AG04449 (cell line): ENCODE results near the gene C10orf105.
A peak's percentile ranks its signal among the peaks of the same experiment; 100 is the strongest.

Experiments
- CTCF ChIA-PET: fragments of 350-600 bp; formaldehyde crosslinking; extraction: SDS; loops from one replicate; lab custom pipeline; 2021; ENCODE audit warnings: antibody characterized with exemption; lab: Yijun Ruan, JAX
- POLR2A ChIA-PET: fragments of 400-600, 350-600 bp; formaldehyde crosslinking; extraction: SDS; loops from one replicate; lab custom pipeline; 2020; ENCODE audit warnings: antibody characterized with exemption, inconsistent platforms; lab: Yijun Ruan, JAX
- DNase-seq: peaks from one replicate; pipeline ENCODE4 v3.0.0-alpha.2; 2010; ENCODE audit warnings: low read depth, low spot score
- H3K4me3 ChIP-seq: 2 replicates; pipeline ENCODE4 v1.5.1; 2011; ENCODE audit warnings: low read depth, mild to moderate bottlenecking, control low read depth, low read length
- CTCF ChIP-seq: IDR thresholded peaks from one replicate; pipeline ENCODE4 v1.5.1; 2011; ENCODE audit warnings: mild to moderate bottlenecking, moderate library complexity, low read length, control low read depth, inconsistent platforms; ENCODE audit not compliant: insufficient read depth; ENCODE audit errors: missing control alignments

The C10orf105 gene

GRCh38 chr10:71741029-71741428, 21.5 kb upstream of the C10orf105 start:
- CTCF ChIA-PET: interaction anchor here (0.8 to 2.0 kb wide), 2 partner anchors 8 to 37 kb away, joined by 3 to 5 read pairs; no protein-coding TSS in a partner anchor
- no peak overlapping the region for H3K4me3 ChIP-seq
- POLR2A ChIA-PET: no interaction called here
- no peak for DNase-seq
- TF ChIP-seq CTCF: no peak

- ChIA-PET POLR2A (no interaction called here), CTCF (interaction anchor here (1.2 kb wide), 1 partner anchor 33 kb away, joined by 3 read pairs; the partner anchor contains the start of gene VSIR)
- DNase-seq: peak; percentile 16
- no peak overlapping the region for H3K4me3 ChIP-seq
- no peak for TF ChIP-seq CTCF
Observed at GRCh38 chr10:71740069-71740653, 20.6 kb upstream of the C10orf105 start.

GRCh38 chr10:71739358-71739900, 19.9 kb upstream of the C10orf105 start:
- no peak overlapping the region for H3K4me3 ChIP-seq
- POLR2A ChIA-PET: no interaction called here
- TF ChIP-seq CTCF: no peak
- CTCF ChIA-PET: interaction anchor here (1.2 kb wide), 1 partner anchor 34 kb away, joined by 3 read pairs; the partner anchor contains the start of gene VSIR
- DNase-seq: no peak

GRCh38 chr10:71737834-71738197, 18.2 kb upstream of the C10orf105 start:
- POLR2A ChIA-PET: no interaction called here
- CTCF ChIA-PET: interaction anchor here (2.3 kb wide), 1 partner anchor 12 kb away, joined by 7 read pairs; no protein-coding TSS in a partner anchor
- DNase-seq: no peak
- H3K4me3 ChIP-seq: no peak overlapping the region
- no peak for TF ChIP-seq CTCF

GRCh38 chr10:71737001-71737833, 17.6 kb upstream of the C10orf105 start:
- ChIA-PET CTCF (interaction anchor here (0.8 to 2.3 kb wide), 2 partner anchors 12 to 18 kb away, joined by 3 to 7 read pairs; partner anchors contain the start of gene C10orf105), POLR2A (no interaction called here)
- no peak for DNase-seq
- TF ChIP-seq CTCF: no peak
- no peak overlapping the region for H3K4me3 ChIP-seq

GRCh38 chr10:71736570-71736952, 17.0 kb upstream of the C10orf105 start:
- DNase-seq: no peak
- H3K4me3 ChIP-seq: no peak overlapping the region
- no peak for TF ChIP-seq CTCF
- ChIA-PET POLR2A (no interaction called here), CTCF (interaction anchor here (2.3 kb wide), 1 partner anchor 11 kb away, joined by 7 read pairs; no protein-coding TSS in a partner anchor)
